MCF 10A (cell line): ENCODE measurements around the gene CLNK. TPM values are rescaled to one million over a fixed set of nuclear protein-coding genes. Genes with fewer than 3 reads are reported as not detected.

Experiments used
- BruUV-seq: library from RNA; stranded (reverse); fragments of 400-500 nt; replicated peaks from 2 replicates; lab custom pipeline; 2021; lab: Mats Ljungman, UMichigan
- CTCF ChIA-PET: fragments of 300-600 bp; sonication (Branson Sonifier 250); formaldehyde crosslinking; extraction: SDS; loops from one replicate; lab custom pipeline; 2021; ENCODE audit warnings: antibody characterized with exemption, inconsistent platforms; lab: Yijun Ruan, JAX
- POLR2A ChIA-PET: fragments of 300-600, 350-650 bp; sonication (Branson Sonifier 250); formaldehyde crosslinking; extraction: SDS; loops from one replicate; lab custom pipeline; 2020; ENCODE audit warnings: antibody characterized with exemption, inconsistent platforms; lab: Yijun Ruan, JAX
- DNase-seq: peaks from one replicate; pipeline ENCODE4 v3.0.0-alpha.2; 2018; ENCODE audit not compliant: unreplicated experiment
- H3K27ac Mint-ChIP-seq: one replicate; pipeline ENCODE4 v1.8.0; 2022; ENCODE audit warnings: mild to moderate bottlenecking, low read depth, mixed read lengths; ENCODE audit not compliant: unreplicated experiment
- H3K27me3 Mint-ChIP-seq: one replicate; pipeline ENCODE4 v1.8.0; 2022; ENCODE audit warnings: mixed read lengths; ENCODE audit not compliant: insufficient read depth, unreplicated experiment
- H3K36me3 Mint-ChIP-seq: one replicate; pipeline ENCODE4 v1.8.0; 2022; ENCODE audit warnings: mild to moderate bottlenecking, moderate library complexity, mixed read lengths; ENCODE audit not compliant: insufficient read depth, unreplicated experiment
- H3K4me1 Mint-ChIP-seq: one replicate; pipeline ENCODE4 v1.8.0; 2022; ENCODE audit warnings: mixed read lengths; ENCODE audit not compliant: insufficient read depth, unreplicated experiment
- H3K4me3 Mint-ChIP-seq: one replicate; pipeline ENCODE4 v1.8.0; 2022; ENCODE audit warnings: mild to moderate bottlenecking, moderate library complexity, mixed read lengths; ENCODE audit not compliant: unreplicated experiment
- H3K9me3 Mint-ChIP-seq: one replicate; pipeline ENCODE4 v1.8.0; 2022; ENCODE audit warnings: mixed read lengths; ENCODE audit not compliant: unreplicated experiment
- CTCF ChIP-seq: fragments of 200-600 bp; IDR thresholded peaks from one replicate; pipeline ENCODE4 v1.8.0; 2022; ENCODE audit warnings: antibody characterized with exemption, mild to moderate bottlenecking; ENCODE audit not compliant: unreplicated experiment
- intact Hi-C: fragments of 100-400 bp; cut with micrococcal nuclease; formaldehyde crosslinking; loops from 2 replicates; pipeline ENCODE4 v1.14.1; 2022
- total RNA-seq: library from RNA; stranded (reverse); gene quantifications from 2 replicates; pipeline ENCODE4 v1.2.3, GENCODE V29; 2022

The CLNK gene
- total RNA-seq, 1 experiment from 2014 or later, result not detected

DNA sequence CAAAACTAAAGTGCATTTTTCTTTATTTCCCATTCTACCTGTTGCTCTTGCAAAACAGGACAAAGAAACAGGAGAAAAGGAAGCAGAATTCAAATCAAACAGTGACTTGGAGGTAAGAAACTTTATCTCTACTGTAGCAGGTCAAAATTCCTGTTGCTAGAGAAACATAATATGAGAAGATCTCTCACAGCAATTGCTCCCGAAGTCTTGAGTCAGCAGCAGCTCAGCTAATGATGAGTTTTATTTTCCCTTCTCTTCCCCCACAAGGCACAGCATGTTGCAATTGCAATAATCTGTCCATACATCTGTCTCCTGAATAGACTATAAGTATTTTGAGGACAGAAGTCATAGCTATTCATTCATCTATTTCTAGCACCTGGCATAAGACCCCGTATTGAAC lies 112.7 kb downstream of the CLNK start:
- intact Hi-C loops, result no loop called here
- Mint-ChIP-seq H3K27ac (no peak overlapping the region), H3K4me3 (no peak overlapping the region), H3K9me3 (peaks cover 7% of the 10 kb centered on the region), H3K27me3 (peaks cover 12% of the 10 kb centered on the region), H3K36me3 (no peaks in the 10 kb centered on the region), H3K4me1 (no peaks in the 10 kb centered on the region)
- BruUV-seq, result no TSS peak
- CTCF ChIA-PET, result interaction anchor here (0.5 to 2.3 kb wide), 4 partner anchors 10 to 1573 kb away, joined by 3 to 13 read pairs (median 4); no protein-coding TSS in a partner anchor
- POLR2A ChIA-PET, result no interaction called here
- no peak for DNase-seq
- no peak for TF ChIP-seq CTCF

DNA sequence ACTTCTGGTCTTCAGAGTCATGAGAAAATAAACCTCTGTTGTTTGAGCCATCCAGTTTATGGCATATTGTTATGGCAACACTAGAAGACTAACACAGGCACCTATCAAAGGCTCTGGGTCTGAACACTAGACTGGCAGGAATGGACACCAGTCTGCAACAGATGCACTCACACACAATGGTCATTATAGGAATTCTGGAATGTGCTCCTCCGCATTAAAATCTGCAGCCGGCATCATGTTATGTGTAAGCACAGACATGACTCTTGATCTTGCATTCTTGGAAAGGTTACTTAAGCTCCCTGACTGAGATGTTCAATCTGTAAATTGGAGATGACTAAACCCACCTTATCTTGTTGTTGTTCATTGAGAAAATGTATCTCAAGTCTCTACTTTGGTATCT lies 115.1 kb downstream of the CLNK start:
- intact Hi-C loops, result no loop called here
- H3K4me1 Mint-ChIP-seq, result no peaks in the 10 kb centered on the region
- no peak overlapping the region for H3K4me3 Mint-ChIP-seq
- peaks cover 12% of the 10 kb centered on the region for H3K27me3 Mint-ChIP-seq
- TF ChIP-seq CTCF, result no peak
- no TSS peak for BruUV-seq
- ChIA-PET POLR2A (no interaction called here), CTCF (no interaction called here)
- H3K36me3 Mint-ChIP-seq, result no peaks in the 10 kb centered on the region
- H3K27ac Mint-ChIP-seq, result no peak overlapping the region
- no peak for DNase-seq
- no peaks in the 10 kb centered on the region for H3K9me3 Mint-ChIP-seq

- POLR2A ChIA-PET, result no interaction called here
- no peak overlapping the region for H3K4me3 Mint-ChIP-seq
- no TSS peak for BruUV-seq
- H3K9me3 Mint-ChIP-seq, result no peaks in the 10 kb centered on the region
- no peaks in the 10 kb centered on the region for H3K36me3 Mint-ChIP-seq
- CTCF ChIA-PET, result interaction anchor here (0.6 to 0.7 kb wide), 3 partner anchors 14 to 117 kb away, joined by 3 to 4 read pairs (median 3); no protein-coding TSS in a partner anchor
- H3K27ac Mint-ChIP-seq, result no peak overlapping the region
- no peak for DNase-seq
- no peaks in the 10 kb centered on the region for H3K27me3 Mint-ChIP-seq
- TF ChIP-seq CTCF, result no peak
- H3K4me1 Mint-ChIP-seq, result no peaks in the 10 kb centered on the region
- intact Hi-C loops, result no loop called here
Observed at GRCh38 chr4:10567766-10568165, 116.8 kb downstream of the CLNK start.

- Mint-ChIP-seq H3K4me3 (no peak overlapping the region), H3K27ac (no peak overlapping the region), H3K36me3 (no peaks in the 10 kb centered on the region), H3K27me3 (no peaks in the 10 kb centered on the region), H3K9me3 (no peaks in the 10 kb centered on the region), H3K4me1 (no peaks in the 10 kb centered on the region)
- no peak for TF ChIP-seq CTCF
- BruUV-seq, result no TSS peak
- intact Hi-C loops, result no loop called here
- POLR2A ChIA-PET, result no interaction called here
- CTCF ChIA-PET, result interaction anchor here (0.6 to 1.4 kb wide), 3 partner anchors 16 to 1057 kb away, joined by 3 to 5 read pairs (median 4); no protein-coding TSS in a partner anchor
- DNase-seq, result no peak
Observed at GRCh38 chr4:10565166-10565780, 119.3 kb downstream of the CLNK start.
